Measurements from ENCODE around the gene MOB3B.

GRCh38 chr9:27369591-27369990 is 160.0 kb downstream of the MOB3B start:
- TF ChIP-seq, protein P1, sequence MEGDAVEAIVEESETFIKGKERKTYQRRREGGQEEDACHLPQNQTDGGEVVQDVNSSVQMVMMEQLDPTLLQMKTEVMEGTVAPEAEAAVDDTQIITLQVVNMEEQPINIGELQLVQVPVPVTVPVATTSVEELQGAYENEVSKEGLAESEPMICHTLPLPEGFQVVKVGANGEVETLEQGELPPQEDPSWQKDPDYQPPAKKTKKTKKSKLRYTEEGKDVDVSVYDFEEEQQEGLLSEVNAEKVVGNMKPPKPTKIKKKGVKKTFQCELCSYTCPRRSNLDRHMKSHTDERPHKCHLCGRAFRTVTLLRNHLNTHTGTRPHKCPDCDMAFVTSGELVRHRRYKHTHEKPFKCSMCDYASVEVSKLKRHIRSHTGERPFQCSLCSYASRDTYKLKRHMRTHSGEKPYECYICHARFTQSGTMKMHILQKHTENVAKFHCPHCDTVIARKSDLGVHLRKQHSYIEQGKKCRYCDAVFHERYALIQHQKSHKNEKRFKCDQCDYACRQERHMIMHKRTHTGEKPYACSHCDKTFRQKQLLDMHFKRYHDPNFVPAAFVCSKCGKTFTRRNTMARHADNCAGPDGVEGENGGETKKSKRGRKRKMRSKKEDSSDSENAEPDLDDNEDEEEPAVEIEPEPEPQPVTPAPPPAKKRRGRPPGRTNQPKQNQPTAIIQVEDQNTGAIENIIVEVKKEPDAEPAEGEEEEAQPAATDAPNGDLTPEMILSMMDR (IDR thresholded peaks at IDR 0.05), result no peak
- no peak for TF ChIP-seq POLR2A (IDR thresholded peaks at IDR 0.05)
